Measurements from ENCODE around the gene PAXX.

DNA sequence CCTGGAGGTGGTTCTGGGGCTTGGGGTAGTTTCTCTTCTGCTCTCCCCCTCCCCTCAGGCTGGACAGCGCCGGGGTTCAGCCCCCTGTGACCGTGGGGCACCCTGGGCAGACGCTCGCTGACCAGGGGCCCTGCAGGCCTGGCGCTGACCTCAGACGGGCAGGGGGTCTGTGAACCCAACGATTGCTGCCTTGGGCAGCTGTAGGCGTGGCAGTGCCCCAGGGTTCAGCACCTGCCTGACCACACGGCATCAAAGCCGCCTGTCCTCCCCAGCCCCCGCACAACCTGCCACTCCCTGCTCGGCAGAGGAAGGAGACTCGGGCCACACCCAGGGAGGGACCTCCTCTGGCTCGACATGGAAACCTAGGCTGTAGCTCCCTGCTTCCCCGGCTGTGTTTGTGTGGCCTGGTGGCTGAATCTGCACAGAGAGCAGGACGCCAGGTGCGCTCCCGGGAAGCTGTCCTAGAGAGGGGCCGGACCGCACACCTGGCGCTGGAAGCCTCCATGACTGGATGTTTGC is 28.0 kb upstream of the PAXX start:
- TF ChIP-seq, protein P1, sequence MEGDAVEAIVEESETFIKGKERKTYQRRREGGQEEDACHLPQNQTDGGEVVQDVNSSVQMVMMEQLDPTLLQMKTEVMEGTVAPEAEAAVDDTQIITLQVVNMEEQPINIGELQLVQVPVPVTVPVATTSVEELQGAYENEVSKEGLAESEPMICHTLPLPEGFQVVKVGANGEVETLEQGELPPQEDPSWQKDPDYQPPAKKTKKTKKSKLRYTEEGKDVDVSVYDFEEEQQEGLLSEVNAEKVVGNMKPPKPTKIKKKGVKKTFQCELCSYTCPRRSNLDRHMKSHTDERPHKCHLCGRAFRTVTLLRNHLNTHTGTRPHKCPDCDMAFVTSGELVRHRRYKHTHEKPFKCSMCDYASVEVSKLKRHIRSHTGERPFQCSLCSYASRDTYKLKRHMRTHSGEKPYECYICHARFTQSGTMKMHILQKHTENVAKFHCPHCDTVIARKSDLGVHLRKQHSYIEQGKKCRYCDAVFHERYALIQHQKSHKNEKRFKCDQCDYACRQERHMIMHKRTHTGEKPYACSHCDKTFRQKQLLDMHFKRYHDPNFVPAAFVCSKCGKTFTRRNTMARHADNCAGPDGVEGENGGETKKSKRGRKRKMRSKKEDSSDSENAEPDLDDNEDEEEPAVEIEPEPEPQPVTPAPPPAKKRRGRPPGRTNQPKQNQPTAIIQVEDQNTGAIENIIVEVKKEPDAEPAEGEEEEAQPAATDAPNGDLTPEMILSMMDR (IDR thresholded peaks at IDR 0.05), result no peak
- no peak for TF ChIP-seq POLR2A (IDR thresholded peaks at IDR 0.05)

Data from uterus (tissue), 2 donors.